PFSK-1 (cell line): ENCODE measurements around the gene GRIFIN.

Experiments
- FOXP2 ChIP-seq: optimal IDR thresholded peaks from 2 replicates; pipeline ENCODE3; 2011; ENCODE audit warnings: borderline replicate concordance, control low read depth, inconsistent platforms; ENCODE audit not compliant: insufficient read depth; ENCODE audit errors: extremely low read length, extremely low read depth
- POLR2AphosphoS5 ChIP-seq: IDR thresholded peaks from 2 replicates; pipeline ENCODE4 v1.6.1; 2012; ENCODE audit warnings: low read depth, mild to moderate bottlenecking, control low read depth, low read length, moderate library complexity
- REST ChIP-seq, 2 experiments: IDR thresholded peaks; 2 replicates each; pipeline versions ENCODE4 v1.6.1 to v1.8.0; 2011 to 2012; ENCODE audit warnings: low read depth in 2 of 2, low read length in 2 of 2, control low read depth in 1 of 2, inconsistent platforms in 1 of 2, mild to moderate bottlenecking in 1 of 2, moderate library complexity in 1 of 2; ENCODE audit not compliant: insufficient read depth in 1 of 2
- SIN3A ChIP-seq: IDR thresholded peaks from 2 replicates; pipeline ENCODE4 v1.6.1; 2012; ENCODE audit warnings: mild to moderate bottlenecking, low read length, moderate library complexity, borderline replicate concordance; ENCODE audit not compliant: insufficient read depth
- TAF1 ChIP-seq: IDR thresholded peaks from 2 replicates; pipeline ENCODE4 v1.6.1; 2012; ENCODE audit warnings: low read length, control low read depth, borderline replicate concordance; ENCODE audit not compliant: insufficient read depth

GRIFIN gene

GRCh38 chr7:2478800-2479199, 2.6 kb upstream of the GRIFIN start:
- TF ChIP-seq FOXP2 (no peak), REST (IDR thresholded peaks at IDR 0.05; ENCODE audit: insufficient read depth in 1 of 2, low read depth in 2 of 2, low read length in 2 of 2) (no peak), TAF1 (no peak), POLR2AphosphoS5 (no peak), SIN3A (no peak)

- no peak for TF ChIP-seq FOXP2
- no peak for TF ChIP-seq REST (IDR thresholded peaks at IDR 0.05; ENCODE audit: insufficient read depth in 1 of 2, low read depth in 2 of 2, low read length in 2 of 2)
- no peak for TF ChIP-seq TAF1
- TF ChIP-seq POLR2AphosphoS5: no peak
- no peak for TF ChIP-seq SIN3A
Observed at GRCh38 chr7:2478399-2478785, 2.2 kb upstream of the GRIFIN start.

GRCh38 chr7:2477447-2478398, 1.5 kb upstream of the GRIFIN start:
- no peak for TF ChIP-seq FOXP2
- TF ChIP-seq TAF1: no peak
- no peak for TF ChIP-seq REST (IDR thresholded peaks at IDR 0.05; ENCODE audit: insufficient read depth in 1 of 2, low read depth in 2 of 2, low read length in 2 of 2)
- TF ChIP-seq SIN3A: no peak
- TF ChIP-seq POLR2AphosphoS5: no peak

GRCh38 chr7:2476776-2477446, 713 bp upstream of the GRIFIN start:
- no peak for TF ChIP-seq POLR2AphosphoS5
- TF ChIP-seq TAF1: no peak
- TF ChIP-seq FOXP2: no peak
- no peak for TF ChIP-seq SIN3A

- TF ChIP-seq REST (IDR thresholded peaks at IDR 0.05; ENCODE audit: insufficient read depth in 1 of 2, low read depth in 2 of 2, low read length in 2 of 2): no peak
- no peak for TF ChIP-seq SIN3A
- TF ChIP-seq FOXP2: no peak
- no peak for TF ChIP-seq TAF1
- no peak for TF ChIP-seq POLR2AphosphoS5
Observed at GRCh38 chr7:2475678-2476015, 551 bp downstream of the GRIFIN start.
